Peyer's patch (tissue), 4 donors: ENCODE measurements around the gene KLHL7. TPM values are rescaled to one million over a fixed set of nuclear protein-coding genes. Genes with fewer than 3 reads are reported as not detected.
A peak's percentile ranks its signal among the peaks of the same experiment; 100 is the strongest.

ENCODE experiments used
- DNase-seq, 3 donors: peaks; one replicate each; pipeline ENCODE4 v3.0.0-alpha.2; 2017 to 2019
- H3K27ac ChIP-seq, 4 donors: fragments of 200-600 bp; sonication (generic); one replicate each; pipeline ENCODE4 v1.5.1; 2016 to 2019
- H3K27me3 ChIP-seq, 2 donors: fragments of 200-600 bp; sonication (generic); one replicate each; pipeline ENCODE4 v1.5.1; 2019
- H3K36me3 ChIP-seq, 3 donors: fragments of 200-600 bp; sonication (generic); one replicate each; pipeline ENCODE4 v1.5.1; 2016 to 2019
- H3K4me1 ChIP-seq, 4 donors: fragments of 200-600 bp; sonication (generic); one replicate each; pipeline ENCODE4 v1.5.1; 2016 to 2019
- H3K4me3 ChIP-seq, 4 donors: fragments of 200-600 bp; sonication (generic); 1 replicate in 3 of 4; 2 replicates in 1 of 4; pipeline ENCODE4 v1.5.1; 2016 to 2019; ENCODE audit warnings: mild to moderate bottlenecking in 1 of 4
- H3K9me3 ChIP-seq, 4 donors: fragments of 200-600 bp; sonication (generic); one replicate each; pipeline ENCODE4 v1.5.1; 2016 to 2019; ENCODE audit warnings: mild to moderate bottlenecking in 1 of 4
- CTCF ChIP-seq, 6 experiments: fragments of 450-650 bp in 4 of 6; fragments of 200-600 bp in 2 of 6; sonication (generic) in 1 of 6; IDR thresholded peaks; one replicate each; pipeline ENCODE4 v1.5.1; 2017 to 2019; ENCODE audit warnings: antibody characterized with exemption in 6 of 6, mild to moderate bottlenecking in 3 of 6, moderate library complexity in 1 of 6
- POLR2A ChIP-seq, 2 donors: fragments of 450-650 bp; IDR thresholded peaks; one replicate each; pipeline ENCODE4 v1.5.1; 2017; ENCODE audit warnings: antibody characterized with exemption in 2 of 2, mild to moderate bottlenecking in 2 of 2, moderate library complexity in 2 of 2
- total RNA-seq, 4 donors: library from RNA; depleted of rRNA; stranded (reverse); fragments of >200 nt; gene quantifications; one replicate each; pipeline ENCODE4 v1.1.0, GENCODE V29; 2016

The KLHL7 gene
- total RNA-seq, 4 donors from 2014 or later: 16.7 to 53.6 (median 23.1) TPM

GRCh38 chr7:23098460-23098859 lies 7.1 kb upstream of the KLHL7 start:
- no peak overlapping the region for H3K4me3 ChIP-seq
- H3K9me3 ChIP-seq: no peaks in the 10 kb centered on the region
- H3K27ac ChIP-seq: no peak overlapping the region
- H3K27me3 ChIP-seq: no peaks in the 10 kb centered on the region
- no peaks in the 10 kb centered on the region for H3K4me1 ChIP-seq
- no peaks in the 10 kb centered on the region for H3K36me3 ChIP-seq
- DNase-seq: no peak
- no peak for TF ChIP-seq CTCF (IDR thresholded peaks at IDR 0.05)
- no peak for TF ChIP-seq POLR2A (IDR thresholded peaks at IDR 0.05)

- no peaks in the 10 kb centered on the region for H3K27me3 ChIP-seq
- H3K27ac ChIP-seq: no peak overlapping the region
- no peak for TF ChIP-seq POLR2A (IDR thresholded peaks at IDR 0.05)
- no peak for TF ChIP-seq CTCF (IDR thresholded peaks at IDR 0.05)
- no peak for DNase-seq
- H3K36me3 ChIP-seq: no peaks in the 10 kb centered on the region
- H3K4me3 ChIP-seq: no peak overlapping the region
- no peaks in the 10 kb centered on the region for H3K9me3 ChIP-seq
- peaks cover 0 to 4% (median 0%) of the 10 kb centered on the region in 4 donors for H3K4me1 ChIP-seq
These were observed 4.9 kb upstream of the KLHL7 start for GRCh38 chr7:23100697-23101096.

- DNase-seq: no peak
These were observed 420 bp upstream of the KLHL7 start for GRCh38 chr7:23105086-23105643.

GRCh38 chr7:23106057-23106822 lies 655 bp downstream of the KLHL7 start:
- H3K4me1 ChIP-seq: peaks cover 0 to 25% (median 2%) of the 10 kb centered on the region in 4 donors
- H3K9me3 ChIP-seq: no peaks in the 10 kb centered on the region
- no peaks in the 10 kb centered on the region for H3K27me3 ChIP-seq
- TF ChIP-seq POLR2A (IDR thresholded peaks at IDR 0.05) (no peak), CTCF (IDR thresholded peaks at IDR 0.05) (no peak)
- H3K36me3 ChIP-seq: no peaks in the 10 kb centered on the region
- H3K4me3 ChIP-seq: peak overlapping the region; percentile 71 to 94 (median 77)
- DNase-seq: peak in 2 of 3 donors; percentile 39 to 63
- peak overlapping the region; percentile 81 to 94 (median 90) for H3K27ac ChIP-seq

More at GRCh38 chr7:23105086-23105643, 420 bp upstream of the KLHL7 start:
- H3K27ac ChIP-seq: peak overlapping the region; percentile 81 to 94 (median 90)
- TF ChIP-seq POLR2A (IDR thresholded peaks at IDR 0.05): no peak
- TF ChIP-seq CTCF (IDR thresholded peaks at IDR 0.05): no peak
- H3K4me1 ChIP-seq: peaks cover 0 to 25% (median 2%) of the 10 kb centered on the region in 4 donors
- H3K4me3 ChIP-seq: peak overlapping the region; percentile 71 to 94 (median 77)
- H3K9me3 ChIP-seq: no peaks in the 10 kb centered on the region
- H3K36me3 ChIP-seq: no peaks in the 10 kb centered on the region
- no peaks in the 10 kb centered on the region for H3K27me3 ChIP-seq

- Histone ChIP-seq H3K36me3 (no peaks in the 10 kb centered on the region), H3K4me1 (peaks cover 0 to 25% (median 2%) of the 10 kb centered on the region in 4 donors), H3K9me3 (no peaks in the 10 kb centered on the region), H3K27me3 (no peaks in the 10 kb centered on the region), H3K27ac (no peak overlapping the region), H3K4me3 (peak overlapping the region; percentile 71 to 94 (median 77))
- no peak for TF ChIP-seq CTCF (IDR thresholded peaks at IDR 0.05)
- TF ChIP-seq POLR2A (IDR thresholded peaks at IDR 0.05): no peak
- DNase-seq: no peak
These were observed 1.5 kb downstream of the KLHL7 start for GRCh38 chr7:23106823-23107663.
